Liver (tissue), 9 donors: ENCODE measurements around the gene PC. TPM values are rescaled to one million over a fixed set of nuclear protein-coding genes. Genes with fewer than 3 reads are reported as not detected.

Experiments used
- DNase-seq: peaks from one replicate; pipeline ENCODE4 v3.0.0-alpha.2; 2017; ENCODE audit warnings: low spot score
- H3K27ac ChIP-seq, 2 donors: one replicate each; pipeline ENCODE4 v1.7.0; 2013; ENCODE audit warnings: inconsistent platforms in 2 of 2, low read length in 2 of 2, control low read depth in 1 of 2, low read depth in 1 of 2, mild to moderate bottlenecking in 1 of 2
- H3K27me3 ChIP-seq, 4 donors: one replicate each; pipeline versions ENCODE4 v1.6.1 to v1.7.0; 2013; ENCODE audit warnings: low read length in 3 of 4, inconsistent platforms in 1 of 4, mild to moderate bottlenecking in 1 of 4, moderate library complexity in 1 of 4; ENCODE audit not compliant: control insufficient read depth in 4 of 4, insufficient read depth in 4 of 4
- H3K36me3 ChIP-seq, 4 donors: one replicate each; pipeline versions ENCODE4 v1.6.1 to v1.7.0; 2013; ENCODE audit warnings: low read length in 3 of 4, mild to moderate bottlenecking in 3 of 4, low read depth in 1 of 4, moderate library complexity in 1 of 4; ENCODE audit not compliant: control insufficient read depth in 4 of 4, insufficient read depth in 3 of 4
- H3K4me1 ChIP-seq, 4 donors: one replicate each; pipeline versions ENCODE4 v1.6.1 to v1.7.0; 2013; ENCODE audit warnings: low read length in 3 of 4, mild to moderate bottlenecking in 3 of 4, moderate library complexity in 1 of 4; ENCODE audit not compliant: control insufficient read depth in 4 of 4, insufficient read depth in 4 of 4
- H3K4me3 ChIP-seq, 3 donors: one replicate each; pipeline versions ENCODE4 v1.6.1 to v1.7.0; 2013; ENCODE audit warnings: low read length in 3 of 3, control low read depth in 1 of 3, low read depth in 1 of 3, mild to moderate bottlenecking in 1 of 3
- H3K9ac ChIP-seq, 2 donors: one replicate each; pipeline ENCODE4 v1.7.0; 2013; ENCODE audit warnings: low read length in 2 of 2, mild to moderate bottlenecking in 2 of 2, moderate library complexity in 2 of 2, control low read depth in 1 of 2, low read depth in 1 of 2
- H3K9me3 ChIP-seq, 4 donors: one replicate each; pipeline versions ENCODE4 v1.6.1 to v1.7.0; 2013; ENCODE audit warnings: low read length in 3 of 4; ENCODE audit not compliant: control insufficient read depth in 4 of 4
- EGR1 ChIP-seq, 2 donors: IDR thresholded peaks; 2 replicates each; pipeline ENCODE4 v1.6.1; 2016 to 2018; ENCODE audit warnings: antibody characterized with exemption in 2 of 2, low read depth in 2 of 2
- FOXA2 ChIP-seq: IDR thresholded peaks from 2 replicates; pipeline ENCODE4 v1.6.1; 2016; ENCODE audit warnings: antibody characterized with exemption
- GABPA ChIP-seq, 2 donors: IDR thresholded peaks in 1 of 2; conservative IDR thresholded peaks in 1 of 2; 2 replicates each; pipeline ENCODE4 v1.6.1; 2016; ENCODE audit warnings: antibody characterized with exemption in 2 of 2, mild to moderate bottlenecking in 1 of 2, moderate library complexity in 1 of 2
- HNF4A ChIP-seq, 2 donors: conservative IDR thresholded peaks; 2 replicates each; pipeline ENCODE4 v1.6.1; 2016; ENCODE audit warnings: antibody characterized with exemption in 2 of 2, mild to moderate bottlenecking in 2 of 2
- HNF4G ChIP-seq: IDR thresholded peaks from 2 replicates; pipeline ENCODE4 v1.6.1; 2016; ENCODE audit warnings: antibody characterized with exemption
- JUND ChIP-seq, 2 donors: IDR thresholded peaks; 2 replicates each; pipeline ENCODE4 v1.6.1; 2016; ENCODE audit warnings: antibody characterized with exemption in 2 of 2
- RXRA ChIP-seq, 2 donors: IDR thresholded peaks; 2 replicates each; pipeline ENCODE4 v1.6.1; 2017 to 2018; ENCODE audit warnings: antibody characterized with exemption in 2 of 2, mild to moderate bottlenecking in 1 of 2
- SP1 ChIP-seq: IDR thresholded peaks from 2 replicates; pipeline ENCODE4 v1.6.1; 2018; ENCODE audit warnings: antibody characterized with exemption, mild to moderate bottlenecking
- TAF1 ChIP-seq: conservative IDR thresholded peaks from 2 replicates; pipeline ENCODE4 v1.6.1; 2016; ENCODE audit warnings: antibody characterized with exemption, mild to moderate bottlenecking
- YY1 ChIP-seq: IDR thresholded peaks from 2 replicates; pipeline ENCODE4 v1.6.1; 2016; ENCODE audit warnings: antibody characterized with exemption, mild to moderate bottlenecking
- WGBS: extraction: QIAGEN DNeasy Blood & Tissue Kit; methylation state at CpG from one replicate; pipeline ENCODE4 v1.1.7; 2013; 5-methylcytosine and 5-hydroxymethylcytosine counted together
- polyA plus RNA-seq, 2 donors: library from polyadenylated mRNA; stranded (reverse) in 1 of 2; unstranded in 1 of 2; fragments of 200-250 nt in 1 of 2; fragments of >200 nt in 1 of 2; fragmentation: Nextera tagmentation in 1 of 2; extraction: Ambion mirVana in 1 of 2; gene quantifications; one replicate each; pipeline versions ENCODE4 v1.2.1 to v1.2.3, GENCODE V29; 2013 to 2015
- total RNA-seq, 2 donors: library from RNA; depleted of rRNA; stranded (reverse); fragments of >200 nt; gene quantifications; one replicate each; pipeline ENCODE4 v1.2.3, GENCODE V29; 2014
- TF ChIP-seq, protein P1 (sequence below): IDR thresholded peaks from 2 replicates; pipeline ENCODE4 v1.6.1; 2016; ENCODE audit warnings: antibody characterized with exemption, mild to moderate bottlenecking
- TF ChIP-seq, protein P2 (sequence below): fragments of 150-350 bp; IDR thresholded peaks from 2 replicates; pipeline ENCODE4 v1.5.1; 2017; ENCODE audit warnings: improper control_type of control experiment, low read depth, low read length; ENCODE audit not compliant: missing input control
- TF ChIP-seq, protein P3 (sequence below): IDR thresholded peaks from 2 replicates; pipeline ENCODE4 v1.6.1; 2016; ENCODE audit warnings: antibody characterized with exemption
- TF ChIP-seq, protein P4 (sequence below): IDR thresholded peaks from 2 replicates; pipeline ENCODE4 v1.6.1; 2016; ENCODE audit warnings: antibody characterized with exemption
- TF ChIP-seq, protein P5 (sequence below): IDR thresholded peaks from 2 replicates; pipeline ENCODE4 v1.6.1; 2016; ENCODE audit warnings: antibody characterized with exemption
- donor health status: healthy.
- donor health status: healthy.
- donor health status: healthy.
- donor health status: healthy.
- donor health status: healthy.

Gene PC
- total and polyA plus RNA-seq, 4 donors, result 144 to 583 (median 296) TPM

GRCh38 chr11:67001332-67001731 is 43.1 kb upstream of the PC start:
- Histone ChIP-seq H3K9ac (no peak overlapping the region), H3K27me3 (no peaks in the 10 kb centered on the region), H3K36me3 (no peaks in the 10 kb centered on the region), H3K27ac (no peak overlapping the region), H3K4me1 (peaks cover 5 to 35% (median 24%) of the 10 kb centered on the region in 4 donors), H3K9me3 (no peaks in the 10 kb centered on the region), H3K4me3 (no peak overlapping the region)
- TF ChIP-seq HNF4G (no peak), EGR1 (IDR thresholded peaks at IDR 0.05; ENCODE audit: low read depth in 2 of 2) (no peak), GABPA (IDR thresholded peaks at IDR 0.05 in 1 of 2, conservative IDR thresholded peaks at IDR 0.05 in 1 of 2) (no peak), JUND (IDR thresholded peaks at IDR 0.05) (no peak), HNF4A (conservative IDR thresholded peaks at IDR 0.05) (no peak), SP1 (no peak), RXRA (IDR thresholded peaks at IDR 0.05) (no peak), FOXA2 (no peak), YY1 (no peak), TAF1 (no peak)
- TF ChIP-seq, protein P1, sequence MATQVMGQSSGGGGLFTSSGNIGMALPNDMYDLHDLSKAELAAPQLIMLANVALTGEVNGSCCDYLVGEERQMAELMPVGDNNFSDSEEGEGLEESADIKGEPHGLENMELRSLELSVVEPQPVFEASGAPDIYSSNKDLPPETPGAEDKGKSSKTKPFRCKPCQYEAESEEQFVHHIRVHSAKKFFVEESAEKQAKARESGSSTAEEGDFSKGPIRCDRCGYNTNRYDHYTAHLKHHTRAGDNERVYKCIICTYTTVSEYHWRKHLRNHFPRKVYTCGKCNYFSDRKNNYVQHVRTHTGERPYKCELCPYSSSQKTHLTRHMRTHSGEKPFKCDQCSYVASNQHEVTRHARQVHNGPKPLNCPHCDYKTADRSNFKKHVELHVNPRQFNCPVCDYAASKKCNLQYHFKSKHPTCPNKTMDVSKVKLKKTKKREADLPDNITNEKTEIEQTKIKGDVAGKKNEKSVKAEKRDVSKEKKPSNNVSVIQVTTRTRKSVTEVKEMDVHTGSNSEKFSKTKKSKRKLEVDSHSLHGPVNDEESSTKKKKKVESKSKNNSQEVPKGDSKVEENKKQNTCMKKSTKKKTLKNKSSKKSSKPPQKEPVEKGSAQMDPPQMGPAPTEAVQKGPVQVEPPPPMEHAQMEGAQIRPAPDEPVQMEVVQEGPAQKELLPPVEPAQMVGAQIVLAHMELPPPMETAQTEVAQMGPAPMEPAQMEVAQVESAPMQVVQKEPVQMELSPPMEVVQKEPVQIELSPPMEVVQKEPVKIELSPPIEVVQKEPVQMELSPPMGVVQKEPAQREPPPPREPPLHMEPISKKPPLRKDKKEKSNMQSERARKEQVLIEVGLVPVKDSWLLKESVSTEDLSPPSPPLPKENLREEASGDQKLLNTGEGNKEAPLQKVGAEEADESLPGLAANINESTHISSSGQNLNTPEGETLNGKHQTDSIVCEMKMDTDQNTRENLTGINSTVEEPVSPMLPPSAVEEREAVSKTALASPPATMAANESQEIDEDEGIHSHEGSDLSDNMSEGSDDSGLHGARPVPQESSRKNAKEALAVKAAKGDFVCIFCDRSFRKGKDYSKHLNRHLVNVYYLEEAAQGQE, result no peak
- TF ChIP-seq, protein P2, sequence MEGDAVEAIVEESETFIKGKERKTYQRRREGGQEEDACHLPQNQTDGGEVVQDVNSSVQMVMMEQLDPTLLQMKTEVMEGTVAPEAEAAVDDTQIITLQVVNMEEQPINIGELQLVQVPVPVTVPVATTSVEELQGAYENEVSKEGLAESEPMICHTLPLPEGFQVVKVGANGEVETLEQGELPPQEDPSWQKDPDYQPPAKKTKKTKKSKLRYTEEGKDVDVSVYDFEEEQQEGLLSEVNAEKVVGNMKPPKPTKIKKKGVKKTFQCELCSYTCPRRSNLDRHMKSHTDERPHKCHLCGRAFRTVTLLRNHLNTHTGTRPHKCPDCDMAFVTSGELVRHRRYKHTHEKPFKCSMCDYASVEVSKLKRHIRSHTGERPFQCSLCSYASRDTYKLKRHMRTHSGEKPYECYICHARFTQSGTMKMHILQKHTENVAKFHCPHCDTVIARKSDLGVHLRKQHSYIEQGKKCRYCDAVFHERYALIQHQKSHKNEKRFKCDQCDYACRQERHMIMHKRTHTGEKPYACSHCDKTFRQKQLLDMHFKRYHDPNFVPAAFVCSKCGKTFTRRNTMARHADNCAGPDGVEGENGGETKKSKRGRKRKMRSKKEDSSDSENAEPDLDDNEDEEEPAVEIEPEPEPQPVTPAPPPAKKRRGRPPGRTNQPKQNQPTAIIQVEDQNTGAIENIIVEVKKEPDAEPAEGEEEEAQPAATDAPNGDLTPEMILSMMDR, result no peak
- TF ChIP-seq, protein P3, sequence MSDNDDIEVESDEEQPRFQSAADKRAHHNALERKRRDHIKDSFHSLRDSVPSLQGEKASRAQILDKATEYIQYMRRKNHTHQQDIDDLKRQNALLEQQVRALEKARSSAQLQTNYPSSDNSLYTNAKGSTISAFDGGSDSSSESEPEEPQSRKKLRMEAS, result no peak
- TF ChIP-seq, protein P4, sequence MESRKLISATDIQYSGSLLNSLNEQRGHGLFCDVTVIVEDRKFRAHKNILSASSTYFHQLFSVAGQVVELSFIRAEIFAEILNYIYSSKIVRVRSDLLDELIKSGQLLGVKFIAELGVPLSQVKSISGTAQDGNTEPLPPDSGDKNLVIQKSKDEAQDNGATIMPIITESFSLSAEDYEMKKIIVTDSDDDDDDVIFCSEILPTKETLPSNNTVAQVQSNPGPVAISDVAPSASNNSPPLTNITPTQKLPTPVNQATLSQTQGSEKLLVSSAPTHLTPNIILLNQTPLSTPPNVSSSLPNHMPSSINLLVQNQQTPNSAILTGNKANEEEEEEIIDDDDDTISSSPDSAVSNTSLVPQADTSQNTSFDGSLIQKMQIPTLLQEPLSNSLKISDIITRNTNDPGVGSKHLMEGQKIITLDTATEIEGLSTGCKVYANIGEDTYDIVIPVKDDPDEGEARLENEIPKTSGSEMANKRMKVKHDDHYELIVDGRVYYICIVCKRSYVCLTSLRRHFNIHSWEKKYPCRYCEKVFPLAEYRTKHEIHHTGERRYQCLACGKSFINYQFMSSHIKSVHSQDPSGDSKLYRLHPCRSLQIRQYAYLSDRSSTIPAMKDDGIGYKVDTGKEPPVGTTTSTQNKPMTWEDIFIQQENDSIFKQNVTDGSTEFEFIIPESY, result no peak
- TF ChIP-seq, protein P5, sequence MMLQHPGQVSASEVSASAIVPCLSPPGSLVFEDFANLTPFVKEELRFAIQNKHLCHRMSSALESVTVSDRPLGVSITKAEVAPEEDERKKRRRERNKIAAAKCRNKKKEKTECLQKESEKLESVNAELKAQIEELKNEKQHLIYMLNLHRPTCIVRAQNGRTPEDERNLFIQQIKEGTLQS, result no peak
- 92% methylated on average over 5 of the region's 5 CpGs for WGBS
- DNase-seq, result no peak

- Histone ChIP-seq H3K4me1 (peaks cover 5 to 30% (median 24%) of the 10 kb centered on the region in 4 donors), H3K27me3 (no peaks in the 10 kb centered on the region), H3K27ac (no peak overlapping the region), H3K9ac (no peak overlapping the region), H3K36me3 (no peaks in the 10 kb centered on the region), H3K9me3 (no peaks in the 10 kb centered on the region), H3K4me3 (no peak overlapping the region)
- WGBS, result 93% methylated on average over 7 of the region's 7 CpGs
- TF ChIP-seq HNF4A (conservative IDR thresholded peaks at IDR 0.05), result no peak
- TF ChIP-seq, protein P3, result no peak
- TF ChIP-seq, protein P1, result no peak
- no peak for DNase-seq
These were observed 41.4 kb upstream of the PC start for GRCh38 chr11:66999555-66999954.
